ENCODE data around the gene BRCC3. TPM values are rescaled to one million over a fixed set of nuclear protein-coding genes. Genes with fewer than 3 reads are reported as not detected.
"Not testable (repeated sequence)": the region's sequence is repeated elsewhere in the genome, so short reads cannot be mapped to it uniquely, and the experiment has no call there.

The BRCC3 gene
- total RNA-seq, 4 donors from 2014 or later: 8.8 to 16.2 (median 10.4) TPM

DNA sequence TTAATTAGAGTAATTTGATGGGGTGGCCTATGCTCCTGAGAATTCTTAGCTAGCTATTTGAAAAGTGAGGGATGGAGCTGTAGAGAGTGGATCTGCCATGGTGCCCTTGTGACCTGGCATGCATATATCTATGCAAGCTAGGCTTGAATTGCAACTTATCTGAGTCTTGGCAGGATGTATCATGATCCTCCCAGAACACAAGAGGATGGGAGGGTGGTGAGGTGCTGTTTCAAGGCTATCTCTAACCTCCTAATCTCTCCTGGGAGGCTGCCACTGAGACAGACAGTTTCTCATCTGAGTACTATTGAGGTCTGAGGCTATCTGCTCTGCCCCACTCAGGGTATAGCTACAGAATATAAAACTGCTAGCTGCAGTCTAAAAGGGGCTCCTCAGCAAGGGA, 56.6 kb downstream of the BRCC3 start:
- Histone ChIP-seq H3K4me1 (no peaks in the 10 kb centered on the region), H3K9me3 (no peaks in the 10 kb centered on the region), H3K36me3 (peaks cover 4% of the 10 kb centered on the region), H3K4me3 (no peak overlapping the region), H3K27ac (no peak overlapping the region), H3K27me3 (no peaks in the 10 kb centered on the region)
- TF ChIP-seq CTCF (IDR thresholded peaks at IDR 0.05): no peak
- TF ChIP-seq EP300 (IDR thresholded peaks at IDR 0.05): no peak
- DNase-seq (ENCODE audit: low spot score in 2 of 2): no peak

- Histone ChIP-seq H3K27ac (no peak overlapping the region), H3K4me1 (no peaks in the 10 kb centered on the region), H3K9me3 (no peaks in the 10 kb centered on the region), H3K36me3 (no peaks in the 10 kb centered on the region), H3K4me3 (no peak overlapping the region), H3K27me3 (no peaks in the 10 kb centered on the region)
- TF ChIP-seq CTCF (IDR thresholded peaks at IDR 0.05): no peak
- TF ChIP-seq POLR2AphosphoS5 (IDR thresholded peaks at IDR 0.05): no peak
- TF ChIP-seq EP300 (IDR thresholded peaks at IDR 0.05): no peak
- TF ChIP-seq POLR2A (IDR thresholded peaks at IDR 0.05): no peak
- WGBS: 86% methylated on average over 1 of the region's 1 CpG
- DNase-seq (ENCODE audit: low spot score in 2 of 2): no peak
These were observed 60.8 kb downstream of the BRCC3 start for GRCh38 chrX:155132110-155132509.

- 70% methylated on average over 4 of the region's 4 CpGs for WGBS
- Histone ChIP-seq H3K27ac (no peak overlapping the region), H3K27me3 (no peaks in the 10 kb centered on the region), H3K4me3 (no peak overlapping the region), H3K9me3 (no peaks in the 10 kb centered on the region), H3K36me3 (no peaks in the 10 kb centered on the region), H3K4me1 (no peaks in the 10 kb centered on the region)
- DNase-seq (ENCODE audit: low spot score in 2 of 2): no peak
- TF ChIP-seq CTCF (IDR thresholded peaks at IDR 0.05) (no peak), EP300 (IDR thresholded peaks at IDR 0.05) (no peak), POLR2AphosphoS5 (IDR thresholded peaks at IDR 0.05) (no peak), POLR2A (IDR thresholded peaks at IDR 0.05) (no peak)
These were observed 62.9 kb downstream of the BRCC3 start for GRCh38 chrX:155134255-155134654.

DNA sequence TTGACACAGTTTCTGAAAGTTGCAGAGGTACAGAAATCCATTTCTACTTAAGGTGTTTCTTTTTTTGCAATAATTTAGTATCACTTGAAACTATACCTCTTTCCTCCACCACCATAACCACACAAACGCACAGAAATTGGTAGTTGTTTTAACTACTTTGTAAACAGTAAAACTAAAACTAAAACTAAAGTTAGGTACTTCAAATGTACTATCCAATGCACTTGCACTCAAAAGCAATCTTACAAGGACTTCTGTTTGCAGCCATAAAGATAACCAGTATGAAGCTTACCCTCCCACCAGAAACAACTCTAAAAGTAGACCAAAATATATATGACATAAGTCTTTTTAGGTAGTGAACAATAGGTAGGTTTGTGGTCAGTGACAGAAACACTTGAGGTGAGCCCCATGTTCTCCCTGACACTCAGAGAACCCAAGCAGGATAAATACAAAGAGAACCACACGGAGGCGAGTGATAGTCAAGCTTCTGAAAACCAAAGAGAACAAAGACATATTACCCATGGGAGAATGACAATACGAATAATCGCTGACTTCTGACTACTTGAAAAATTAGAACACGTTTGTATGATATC, 72.7 kb downstream of the BRCC3 start:
- Histone ChIP-seq H3K4me1 (no peaks in the 10 kb centered on the region), H3K9me3 (no peaks in the 10 kb centered on the region), H3K27ac (no peak overlapping the region), H3K27me3 (no peaks in the 10 kb centered on the region), H3K36me3 (no peaks in the 10 kb centered on the region), H3K4me3 (no peak overlapping the region)
- WGBS: 66% methylated on average over 6 of the region's 6 CpGs
- TF ChIP-seq CTCF (IDR thresholded peaks at IDR 0.05) (no peak), POLR2AphosphoS5 (IDR thresholded peaks at IDR 0.05) (no peak), POLR2A (IDR thresholded peaks at IDR 0.05) (no peak), EP300 (IDR thresholded peaks at IDR 0.05) (no peak)
- no peak for DNase-seq (ENCODE audit: low spot score in 2 of 2)

DNA sequence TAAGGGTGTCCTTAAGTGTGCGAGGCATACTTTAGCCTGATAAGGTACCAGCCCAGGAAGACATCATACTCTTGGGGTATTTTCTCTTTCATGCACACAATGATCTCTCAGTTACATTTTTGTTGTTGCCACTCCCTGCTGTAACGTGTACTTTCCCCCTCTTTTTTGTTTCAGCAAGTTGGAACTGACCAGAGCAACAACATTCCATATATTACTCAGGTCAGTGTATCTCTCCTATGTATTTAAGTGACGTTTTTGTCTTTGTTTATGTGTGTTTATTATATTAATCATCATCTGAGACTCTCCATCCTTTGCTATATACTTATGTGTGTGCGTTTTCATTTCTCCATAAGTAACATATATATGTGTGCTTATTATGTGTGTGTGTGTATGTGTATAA, 73.6 kb downstream of the BRCC3 start:
- Histone ChIP-seq H3K36me3 (no peaks in the 10 kb centered on the region), H3K27me3 (no peaks in the 10 kb centered on the region), H3K4me1 (no peaks in the 10 kb centered on the region), H3K9me3 (no peaks in the 10 kb centered on the region), H3K27ac (no peak overlapping the region), H3K4me3 (no peak overlapping the region)
- TF ChIP-seq POLR2A (IDR thresholded peaks at IDR 0.05) (no peak), POLR2AphosphoS5 (IDR thresholded peaks at IDR 0.05) (no peak), CTCF (IDR thresholded peaks at IDR 0.05) (no peak), EP300 (IDR thresholded peaks at IDR 0.05) (no peak)
- WGBS: 48% methylated on average over 4 of the region's 4 CpGs
- no peak for DNase-seq (ENCODE audit: low spot score in 2 of 2)

GRCh38 chrX:155147612-155148011, 76.3 kb downstream of the BRCC3 start:
- not testable (repeated sequence) for H3K4me1 ChIP-seq; H3K36me3 ChIP-seq; H3K9me3 ChIP-seq; H3K27me3 ChIP-seq; H3K27ac ChIP-seq; DNase-seq (ENCODE audit: low spot score in 2 of 2); H3K4me3 ChIP-seq
- WGBS: 13% methylated on average over 1 of the region's 6 CpGs

- H3K9me3 ChIP-seq; H3K4me1 ChIP-seq; H3K4me3 ChIP-seq; H3K27me3 ChIP-seq; H3K27ac ChIP-seq; DNase-seq (ENCODE audit: low spot score in 2 of 2); H3K36me3 ChIP-seq: not testable (repeated sequence)
- no CpG with 5 or more reads among the region's 11 CpGs for WGBS
These were observed 76.9 kb downstream of the BRCC3 start for GRCh38 chrX:155148166-155148565.

Data from suprapubic skin (tissue), 4 donors.